CD4-positive, alpha-beta T cell treated with Interleukin-12 subunit alpha and Interleukin-12 subunit beta, for 1 hour (primary cell): ENCODE measurements around the gene CCDC50.

Experiments used
- DNase-seq: peaks from one replicate; pipeline ENCODE4 v3.0.0-alpha.2; 2020

Gene CCDC50

GRCh38 chr3:191430103-191430502, 100.9 kb downstream of the CCDC50 start:
- no peak for DNase-seq

- DNase-seq: no peak
These were observed 102.1 kb downstream of the CCDC50 start for GRCh38 chr3:191431160-191431822.

- DNase-seq: no peak
These were observed 103.0 kb downstream of the CCDC50 start for GRCh38 chr3:191432162-191432561.

GRCh38 chr3:191434024-191434423, 104.8 kb downstream of the CCDC50 start:
- DNase-seq: no peak

DNA sequence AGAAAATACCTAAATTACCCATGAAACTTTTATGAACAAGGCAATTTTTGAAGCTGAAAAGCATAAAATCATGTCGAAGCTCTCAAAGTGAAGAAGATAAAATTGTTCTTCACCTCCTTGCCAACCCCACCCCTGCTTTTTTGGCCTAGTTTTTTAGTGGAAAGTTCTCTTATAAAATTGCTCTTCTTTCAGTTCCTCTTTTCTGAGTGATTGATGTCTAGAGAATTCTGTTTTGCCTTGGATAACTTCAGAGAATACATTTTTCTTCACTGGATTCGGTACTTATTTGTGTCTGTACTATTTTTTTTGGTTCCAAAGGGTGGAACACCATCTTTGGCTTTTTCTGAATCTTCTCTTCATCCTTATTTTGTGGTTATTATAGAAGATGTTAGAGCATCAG, 106.8 kb downstream of the CCDC50 start:
- no peak for DNase-seq

GRCh38 chr3:191438150-191438814, 109.1 kb downstream of the CCDC50 start:
- DNase-seq: no peak

DNA sequence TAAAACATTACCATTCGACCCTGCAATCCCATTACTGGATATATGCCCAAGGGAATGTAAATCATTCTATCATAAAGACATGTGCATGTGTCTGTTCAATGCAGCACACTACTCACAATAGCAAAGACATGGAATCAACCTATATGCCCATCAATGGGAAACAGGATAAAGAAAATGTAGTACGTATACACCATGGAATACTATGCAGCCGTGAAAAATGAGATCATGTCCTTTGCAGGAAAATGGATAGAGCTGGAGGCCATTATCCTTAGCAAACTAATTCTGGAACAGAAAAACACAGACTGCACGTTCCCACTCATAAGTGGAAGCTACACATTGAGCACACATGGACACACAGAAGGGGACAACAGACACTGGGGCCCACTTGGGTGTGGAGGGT, 111.3 kb downstream of the CCDC50 start:
- DNase-seq: no peak

GRCh38 chr3:191441687-191442086, 112.5 kb downstream of the CCDC50 start:
- no peak for DNase-seq

DNA sequence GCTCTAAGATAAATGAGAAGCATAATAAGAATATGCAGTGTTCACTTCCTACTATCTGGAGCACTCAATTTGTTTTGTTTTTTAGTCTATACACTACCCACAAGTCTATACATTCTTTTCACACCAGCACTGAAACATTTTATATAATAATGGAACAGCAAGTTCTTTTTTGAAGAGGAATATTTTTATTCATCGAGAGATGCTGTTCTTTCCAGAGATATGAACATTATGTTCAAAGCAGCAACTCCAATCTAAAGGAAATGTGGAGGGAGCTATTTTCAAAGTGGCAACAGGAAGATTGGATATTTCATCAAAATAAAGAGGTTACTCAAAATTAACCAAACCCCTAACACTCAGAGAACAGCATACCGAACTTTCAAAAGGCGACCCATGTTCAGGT, 115.4 kb downstream of the CCDC50 start:
- no peak for DNase-seq
